Gastrocnemius medialis (tissue), 4 donors: Measurements from ENCODE around the gene OBI1. TPM values are rescaled to one million over a fixed set of nuclear protein-coding genes. Genes with fewer than 3 reads are reported as not detected.

Source experiments
- ATAC-seq, 2 donors: fragments of 150-250 bp; one replicate each; pipeline ENCODE4 v1.9.1; 2016
- DNase-seq, 2 donors: peaks; one replicate each; pipeline ENCODE4 v3.0.0-alpha.2; 2019
- H3K27ac ChIP-seq, 4 donors: fragments of 200-600 bp; sonication (generic); 1 replicate in 1 of 4; 2 replicates in 3 of 4; pipeline ENCODE4 v1.5.1; 2016 to 2018; ENCODE audit warnings: mild to moderate bottlenecking in 2 of 4, moderate library complexity in 1 of 4
- H3K27me3 ChIP-seq, 3 donors: fragments of 200-600 bp; sonication (generic) in 2 of 3; 1 replicate in 1 of 3; 2 replicates in 2 of 3; pipeline versions ENCODE4 v1.5.1 to v1.6.0; 2016 to 2019; ENCODE audit warnings: mild to moderate bottlenecking in 1 of 3, moderate library complexity in 1 of 3
- H3K36me3 ChIP-seq, 2 donors: fragments of 200-600 bp; sonication (generic) in 1 of 2; one replicate each; pipeline ENCODE4 v1.5.1; 2017 to 2018
- H3K4me1 ChIP-seq, 2 donors: fragments of 200-600 bp; sonication (generic) in 1 of 2; one replicate each; pipeline ENCODE4 v1.5.1; 2016 to 2017; ENCODE audit warnings: mild to moderate bottlenecking in 2 of 2
- H3K4me3 ChIP-seq, 4 donors: fragments of 200-600 bp; sonication (generic) in 3 of 4; 1 replicate in 1 of 4; 2 replicates in 3 of 4; pipeline ENCODE4 v1.5.1; 2016 to 2019; ENCODE audit warnings: mild to moderate bottlenecking in 2 of 4
- H3K9me3 ChIP-seq, 3 donors: fragments of 200-600 bp; sonication (generic) in 2 of 3; 1 replicate in 1 of 3; 2 replicates in 2 of 3; pipeline ENCODE4 v1.5.1; 2016 to 2019
- POLR2A ChIP-seq, 2 donors: fragments of 450-650 bp; IDR thresholded peaks; one replicate each; pipeline ENCODE4 v1.6.1; 2017; ENCODE audit warnings: antibody characterized with exemption in 2 of 2, mild to moderate bottlenecking in 2 of 2, moderate library complexity in 2 of 2
- in situ Hi-C, 4 donors: fragments of 200-750 bp; cut with MboI; loops; one replicate each; pipeline versions ENCODE4 v1.15.0 to v1.8.0; 2017; ENCODE audit warnings: low sequenced_read_pairs in 4 of 4
- intact Hi-C: fragments of 100-400 bp; cut with DNase I; formaldehyde crosslinking; loops from one replicate; pipeline ENCODE4 v1.15.1; 2023; ENCODE audit warnings: low total_unique reads
- total RNA-seq, 4 donors: library from RNA; depleted of rRNA; stranded (reverse); fragments of >200 nt; gene quantifications; one replicate each; pipeline versions ENCODE4 v1.1.0 to v1.2.3, GENCODE V29; 2016
- TF ChIP-seq, protein P1 (sequence below), 5 experiments: fragments of 450-650 bp in 3 of 5; fragments of 200-600 bp in 2 of 5; sonication (generic) in 2 of 5; IDR thresholded peaks in 4 of 5; conservative IDR thresholded peaks in 1 of 5; 1 replicate in 4 of 5; 2 replicates in 1 of 5; pipeline ENCODE4 v1.5.1; 2016 to 2019; ENCODE audit warnings: antibody characterized with exemption in 5 of 5, mild to moderate bottlenecking in 3 of 5, moderate library complexity in 3 of 5

The OBI1 gene
- total RNA-seq, 4 donors from 2014 or later: 4.8 to 6.7 (median 5.8) TPM

DNA sequence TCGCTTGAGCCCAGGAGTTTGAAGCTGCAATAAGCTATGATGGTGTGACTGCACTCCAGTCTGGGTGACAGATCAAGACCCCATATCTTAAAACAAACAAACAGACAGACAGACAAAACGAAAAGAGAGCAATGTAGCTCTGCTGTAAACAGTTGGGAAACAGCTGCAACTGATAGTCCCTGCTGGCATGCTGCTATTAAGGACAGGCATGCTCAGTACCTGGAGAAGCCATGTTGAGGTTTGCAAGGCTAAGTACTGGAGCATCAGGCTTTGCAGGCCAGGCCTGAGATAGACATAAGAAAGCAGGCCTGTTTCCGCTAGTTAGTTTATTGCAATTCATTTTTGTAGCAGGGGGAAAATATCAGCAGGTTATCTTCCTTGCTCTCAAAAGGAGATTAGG lies 16.2 kb upstream of the OBI1 start:
- no peak for TF ChIP-seq POLR2A (IDR thresholded peaks at IDR 0.05)
- TF ChIP-seq, protein P1, sequence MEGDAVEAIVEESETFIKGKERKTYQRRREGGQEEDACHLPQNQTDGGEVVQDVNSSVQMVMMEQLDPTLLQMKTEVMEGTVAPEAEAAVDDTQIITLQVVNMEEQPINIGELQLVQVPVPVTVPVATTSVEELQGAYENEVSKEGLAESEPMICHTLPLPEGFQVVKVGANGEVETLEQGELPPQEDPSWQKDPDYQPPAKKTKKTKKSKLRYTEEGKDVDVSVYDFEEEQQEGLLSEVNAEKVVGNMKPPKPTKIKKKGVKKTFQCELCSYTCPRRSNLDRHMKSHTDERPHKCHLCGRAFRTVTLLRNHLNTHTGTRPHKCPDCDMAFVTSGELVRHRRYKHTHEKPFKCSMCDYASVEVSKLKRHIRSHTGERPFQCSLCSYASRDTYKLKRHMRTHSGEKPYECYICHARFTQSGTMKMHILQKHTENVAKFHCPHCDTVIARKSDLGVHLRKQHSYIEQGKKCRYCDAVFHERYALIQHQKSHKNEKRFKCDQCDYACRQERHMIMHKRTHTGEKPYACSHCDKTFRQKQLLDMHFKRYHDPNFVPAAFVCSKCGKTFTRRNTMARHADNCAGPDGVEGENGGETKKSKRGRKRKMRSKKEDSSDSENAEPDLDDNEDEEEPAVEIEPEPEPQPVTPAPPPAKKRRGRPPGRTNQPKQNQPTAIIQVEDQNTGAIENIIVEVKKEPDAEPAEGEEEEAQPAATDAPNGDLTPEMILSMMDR (IDR thresholded peaks at IDR 0.05 in 4 of 5, conservative IDR thresholded peaks at IDR 0.05 in 1 of 5): no peak
- Histone ChIP-seq H3K36me3 (no peaks in the 10 kb centered on the region), H3K27me3 (no peaks in the 10 kb centered on the region), H3K9me3 (no peaks in the 10 kb centered on the region), H3K4me1 (no peaks in the 10 kb centered on the region), H3K4me3 (no peak overlapping the region), H3K27ac (no peak overlapping the region)
- ATAC-seq: no peak
- DNase-seq: no peak
- intact Hi-C loops: no loop called here
- in situ Hi-C loops: no loop called here

DNA sequence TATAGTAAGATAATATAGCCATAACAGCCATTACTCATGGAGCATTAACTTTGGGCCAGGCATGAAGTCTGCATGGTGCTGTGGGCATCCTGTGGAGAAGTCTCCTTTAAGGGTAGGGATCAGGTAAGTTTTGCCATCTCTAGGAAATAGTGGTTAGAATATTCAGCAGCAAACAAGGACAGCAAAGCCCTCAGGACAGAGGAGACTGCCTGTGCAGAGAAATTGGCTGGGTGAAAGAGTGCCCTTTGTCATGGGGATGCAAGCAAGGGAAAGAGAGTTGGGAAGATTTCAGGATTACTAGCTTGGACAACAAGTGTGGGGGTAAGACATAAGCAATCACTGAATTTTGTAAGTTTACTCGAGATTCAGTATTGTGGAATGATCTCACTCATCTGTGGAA lies 15.7 kb upstream of the OBI1 start:
- ATAC-seq: no peak

DNA sequence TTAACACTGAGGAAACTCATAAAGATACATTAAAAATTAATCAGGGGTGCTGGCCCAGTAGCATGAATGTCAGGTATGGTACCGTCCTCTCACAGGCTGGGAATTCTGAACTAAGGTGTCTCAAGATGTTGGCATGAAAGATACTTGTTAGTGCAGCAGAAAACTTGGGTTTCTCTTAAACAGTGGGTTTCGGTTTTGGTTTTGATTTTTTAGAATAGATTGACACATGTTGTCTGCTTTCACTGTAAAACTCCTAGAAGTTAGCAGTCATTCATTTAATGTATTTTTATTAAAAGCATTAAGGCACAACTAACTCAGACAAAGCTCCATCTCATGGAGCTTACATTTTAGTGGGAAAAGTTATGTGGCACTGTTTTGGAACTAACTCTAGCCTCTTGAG lies 3.5 kb upstream of the OBI1 start:
- in situ Hi-C loops: no loop called here
- ATAC-seq: no peak
- no peak overlapping the region for H3K4me3 ChIP-seq
- H3K4me1 ChIP-seq: peaks cover 8 to 14% of the 10 kb centered on the region in 2 donors
- TF ChIP-seq, protein P1 (IDR thresholded peaks at IDR 0.05 in 4 of 5, conservative IDR thresholded peaks at IDR 0.05 in 1 of 5): no peak
- TF ChIP-seq POLR2A (IDR thresholded peaks at IDR 0.05): no peak
- H3K36me3 ChIP-seq: no peaks in the 10 kb centered on the region
- H3K9me3 ChIP-seq: no peaks in the 10 kb centered on the region
- no peak overlapping the region for H3K27ac ChIP-seq
- H3K27me3 ChIP-seq: no peaks in the 10 kb centered on the region
- intact Hi-C loops: no loop called here
- no peak for DNase-seq

More for the DNA sequence above, 15.7 kb upstream of the OBI1 start:
- Histone ChIP-seq H3K27me3 (no peaks in the 10 kb centered on the region), H3K36me3 (no peaks in the 10 kb centered on the region), H3K4me1 (no peaks in the 10 kb centered on the region), H3K4me3 (no peak overlapping the region), H3K27ac (no peak overlapping the region), H3K9me3 (no peaks in the 10 kb centered on the region)
- intact Hi-C loops (no loop called here), in situ Hi-C loops (no loop called here)
- TF ChIP-seq, protein P1 (IDR thresholded peaks at IDR 0.05 in 4 of 5, conservative IDR thresholded peaks at IDR 0.05 in 1 of 5): no peak
- no peak for TF ChIP-seq POLR2A (IDR thresholded peaks at IDR 0.05)
- DNase-seq: no peak

DNA sequence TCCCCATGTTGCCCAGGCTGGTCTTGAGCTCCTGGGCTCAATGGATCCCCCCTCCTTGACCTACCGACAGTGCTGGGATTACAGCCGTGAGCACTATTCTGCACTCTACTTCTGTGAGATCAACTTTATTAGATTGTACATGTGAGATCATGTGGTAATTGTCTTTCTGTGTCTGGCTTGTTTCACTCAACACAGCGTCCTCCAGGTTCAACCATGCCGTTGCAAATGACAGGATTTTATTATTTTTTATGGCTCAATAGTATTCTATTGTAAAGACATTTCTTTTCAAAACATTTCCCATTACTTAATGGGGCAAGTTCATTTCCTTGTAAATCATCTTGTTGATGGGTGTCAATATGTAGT lies 1.5 kb upstream of the OBI1 start:
- TF ChIP-seq, protein P1 (IDR thresholded peaks at IDR 0.05 in 4 of 5, conservative IDR thresholded peaks at IDR 0.05 in 1 of 5): no peak
- H3K9me3 ChIP-seq: no peaks in the 10 kb centered on the region
- H3K27me3 ChIP-seq: no peaks in the 10 kb centered on the region
- no peaks in the 10 kb centered on the region for H3K36me3 ChIP-seq
- in situ Hi-C loops: no loop called here
- no peak overlapping the region for H3K27ac ChIP-seq
- DNase-seq (no peak), ATAC-seq (peak in 1 of 2 donors; percentile 29)
- peak overlapping the region; percentile 87 to 96 (median 94) for H3K4me3 ChIP-seq
- H3K4me1 ChIP-seq: peaks cover 15 to 21% of the 10 kb centered on the region in 2 donors
- intact Hi-C loops: no loop called here
